NB4 (cell line): ENCODE measurements around the gene NAA60.
"Not testable (repeated sequence)": the region's sequence is repeated elsewhere in the genome, so short reads cannot be mapped to it uniquely, and the experiment has no call there.

Experiments used
- DNase-seq: peaks from one replicate; pipeline ENCODE4 v3.0.0; 2010; ENCODE audit warnings: low read depth
- H3K4me3 ChIP-seq: one replicate; pipeline ENCODE4 v1.5.1; 2011; ENCODE audit warnings: mild to moderate bottlenecking, low read depth, low read length, moderate library complexity
- CTCF ChIP-seq: IDR thresholded peaks from one replicate; pipeline ENCODE4 v1.5.1; 2012; ENCODE audit warnings: low read depth, low read length
- MAX ChIP-seq: IDR thresholded peaks from 2 replicates; pipeline ENCODE4 v1.6.1; 2011; ENCODE audit warnings: low read depth, low read length
- MYC ChIP-seq: IDR thresholded peaks from 2 replicates; pipeline ENCODE4 v1.6.1; 2011; ENCODE audit warnings: low read depth, low read length
- POLR2A ChIP-seq: IDR thresholded peaks from 2 replicates; pipeline ENCODE4 v1.6.1; 2011; ENCODE audit warnings: mild to moderate bottlenecking; ENCODE audit not compliant: insufficient read length; ENCODE audit errors: extremely low read depth

NAA60 gene

GRCh38 chr16:3474136-3474779 is 30.8 kb downstream of the NAA60 start:
- TF ChIP-seq POLR2A: no peak
- TF ChIP-seq MYC: no peak
- TF ChIP-seq MAX: no peak
- no peak for TF ChIP-seq CTCF
- H3K4me3 ChIP-seq: no peak overlapping the region
- DNase-seq: no peak

DNA sequence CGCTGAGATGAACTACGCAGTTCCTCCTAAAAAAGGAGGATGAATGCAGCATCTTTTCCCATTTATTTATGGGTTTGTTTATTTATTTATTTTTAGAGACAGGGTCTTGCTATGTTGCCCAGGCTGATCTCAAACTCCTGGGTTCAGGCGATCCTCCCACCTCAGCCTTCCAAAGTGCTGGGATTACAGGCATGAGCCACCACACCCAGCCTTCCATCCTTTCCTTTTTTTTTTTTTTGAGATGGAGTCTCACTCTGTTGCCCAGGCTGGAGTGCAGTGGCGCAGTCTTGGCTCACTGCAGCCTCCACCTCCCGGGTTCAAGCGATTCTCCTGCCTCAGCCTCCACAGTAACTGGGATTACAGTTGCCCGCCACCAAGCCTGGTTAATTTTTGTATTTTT is 31.4 kb downstream of the NAA60 start:
- DNase-seq, H3K4me3 ChIP-seq: not testable (repeated sequence)

- no peak for DNase-seq
- no peak overlapping the region for H3K4me3 ChIP-seq
- TF ChIP-seq MYC (no peak), CTCF (no peak), POLR2A (no peak)
These were observed 32.3 kb downstream of the NAA60 start for GRCh38 chr16:3475604-3476375.

GRCh38 chr16:3476409-3476808 is 32.9 kb downstream of the NAA60 start:
- no peak for DNase-seq
- no peak overlapping the region for H3K4me3 ChIP-seq
- no peak for TF ChIP-seq POLR2A
- no peak for TF ChIP-seq MYC
- no peak for TF ChIP-seq CTCF
- no peak for TF ChIP-seq MAX

DNA sequence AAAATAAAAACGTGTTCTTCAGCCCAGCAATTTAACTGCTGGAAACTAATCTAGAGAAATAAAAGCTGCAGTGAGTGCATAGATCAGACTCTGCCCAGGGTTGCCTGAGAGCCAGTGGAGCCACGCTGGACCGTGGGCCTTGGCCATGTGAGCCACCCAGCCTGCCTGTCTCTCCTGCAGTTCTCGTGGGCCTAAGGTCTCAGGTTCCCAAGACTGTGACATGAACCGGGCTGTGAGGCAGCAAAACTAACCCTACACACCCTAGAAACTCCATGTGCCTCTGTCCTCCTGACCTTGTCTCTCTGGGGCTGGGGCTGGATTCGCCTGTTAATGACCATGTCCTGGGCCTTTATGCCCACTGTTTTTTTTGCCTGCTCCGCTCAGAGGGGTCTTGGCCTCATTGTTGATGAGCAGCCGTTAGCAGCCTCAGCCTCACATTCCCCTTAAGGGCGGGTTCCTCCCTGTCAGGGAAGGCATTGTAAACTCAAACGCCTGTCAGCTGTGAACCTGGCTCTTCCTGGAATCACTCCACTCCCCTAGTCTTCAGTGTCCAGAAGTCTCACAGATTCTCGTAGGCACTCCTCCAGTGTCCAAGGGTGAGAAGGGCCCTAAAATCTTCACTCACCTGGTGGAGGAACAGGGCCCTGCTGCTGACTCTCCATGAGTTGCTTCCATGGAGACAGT is 34.9 kb downstream of the NAA60 start:
- DNase-seq: no peak
- no peak overlapping the region for H3K4me3 ChIP-seq
- TF ChIP-seq MYC (no peak), POLR2A (no peak), MAX (no peak), CTCF (no peak)

DNA sequence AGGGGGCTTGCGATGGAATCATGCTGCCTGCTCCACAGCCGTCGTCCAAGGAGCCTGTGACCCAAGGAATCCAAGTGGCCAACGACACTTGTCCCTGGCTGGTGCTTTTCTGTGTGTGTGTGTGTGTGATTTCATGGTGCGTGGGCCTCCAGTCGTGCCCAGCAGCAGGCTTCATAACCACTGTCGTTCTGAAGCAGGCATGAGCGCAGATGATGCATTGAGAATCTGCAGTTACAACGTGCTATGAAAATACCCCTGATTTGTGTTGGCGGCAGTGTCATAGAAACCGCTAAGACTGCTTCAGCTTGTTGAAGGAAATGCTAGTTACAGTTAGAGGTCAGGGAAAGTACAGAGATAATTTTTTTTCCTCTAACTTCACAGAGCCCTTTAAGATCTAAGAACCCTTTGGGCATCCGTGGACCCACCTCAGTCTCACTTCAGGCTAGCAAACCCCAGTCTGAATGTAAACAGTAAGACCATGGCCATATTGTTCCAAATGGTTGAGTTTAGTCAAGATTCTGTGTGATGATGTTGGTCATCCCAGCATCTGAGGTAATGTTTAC is 36.3 kb downstream of the NAA60 start:
- TF ChIP-seq MYC (no peak), MAX (no peak), CTCF (no peak), POLR2A (no peak)
- no peak overlapping the region for H3K4me3 ChIP-seq
- no peak for DNase-seq
